Thoracic aorta (tissue), 2 donors: ENCODE data around the gene MCF2L2. TPM values are rescaled to one million over a fixed set of nuclear protein-coding genes. Genes with fewer than 3 reads are reported as not detected.
A peak's percentile ranks its signal among the peaks of the same experiment; 100 is the strongest.

ENCODE experiments used
- ATAC-seq: fragments of 150-250 bp; one replicate; pipeline ENCODE4 v1.8.0; 2017; ENCODE audit warnings: low read depth; ENCODE audit not compliant: insufficient number of reproducible peaks, low FRiP score
- DNase-seq: peaks from one replicate; pipeline ENCODE4 v3.0.0-alpha.2; 2020; ENCODE audit warnings: low spot score
- H3K27ac ChIP-seq, 2 donors: fragments of 200-600 bp; sonication (generic); 1 replicate in 1 of 2; 2 replicates in 1 of 2; pipeline ENCODE4 v1.5.1; 2016; ENCODE audit warnings: mild to moderate bottlenecking in 2 of 2, moderate library complexity in 2 of 2
- H3K27me3 ChIP-seq: fragments of 200-600 bp; sonication (generic); replicated peaks from 2 replicates; pipeline ENCODE4 v1.6.0; 2016; ENCODE audit warnings: mild to moderate bottlenecking; ENCODE audit not compliant: insufficient read depth
- H3K36me3 ChIP-seq: fragments of 200-600 bp; sonication (generic); one replicate; pipeline ENCODE4 v1.5.1; 2016
- H3K4me1 ChIP-seq, 2 donors: fragments of 200-600 bp; sonication (generic); 1 replicate in 1 of 2; 2 replicates in 1 of 2; pipeline versions ENCODE4 v1.5.1 to v1.6.0; 2016; ENCODE audit warnings: low read depth in 2 of 2, mild to moderate bottlenecking in 1 of 2; ENCODE audit not compliant: control insufficient read depth in 1 of 2
- H3K4me3 ChIP-seq: fragments of 200-600 bp; sonication (generic); 2 replicates; pipeline ENCODE4 v1.5.1; 2016; ENCODE audit warnings: mild to moderate bottlenecking
- H3K9me3 ChIP-seq: fragments of 200-600 bp; sonication (generic); 2 replicates; pipeline ENCODE4 v1.5.1; 2016
- CTCF ChIP-seq: fragments of 200-600 bp; sonication (generic); IDR thresholded peaks from one replicate; pipeline ENCODE4 v1.5.1; 2019; ENCODE audit warnings: antibody characterized with exemption
- total RNA-seq, 2 donors: library from RNA; depleted of rRNA; stranded (reverse); fragments of >200 nt; gene quantifications; one replicate each; pipeline versions ENCODE4 v1.1.0 to v1.2.3, GENCODE V29; 2016

The MCF2L2 gene
- total RNA-seq, 2 donors from 2014 or later, result 0.85 to 1.5 TPM

GRCh38 chr3:183307749-183308148 lies 120.7 kb downstream of the MCF2L2 start:
- TF ChIP-seq CTCF, result no peak
- no peak overlapping the region for H3K27ac ChIP-seq
- H3K9me3 ChIP-seq, result no peaks in the 10 kb centered on the region
- DNase-seq (no peak), ATAC-seq (no peak)
- no peak overlapping the region for H3K4me3 ChIP-seq
- H3K27me3 ChIP-seq, result no peaks in the 10 kb centered on the region
- H3K4me1 ChIP-seq, result peaks cover 0 to 5% of the 10 kb centered on the region in 2 donors
- no peaks in the 10 kb centered on the region for H3K36me3 ChIP-seq

GRCh38 chr3:183306798-183307671 lies 121.4 kb downstream of the MCF2L2 start:
- H3K4me1 ChIP-seq, result peaks cover 0 to 5% of the 10 kb centered on the region in 2 donors
- no peaks in the 10 kb centered on the region for H3K9me3 ChIP-seq
- H3K27ac ChIP-seq, result no peak overlapping the region
- DNase-seq (peak; percentile 18), ATAC-seq (peak; percentile 63)
- H3K27me3 ChIP-seq, result no peaks in the 10 kb centered on the region
- TF ChIP-seq CTCF, result no peak
- no peak overlapping the region for H3K4me3 ChIP-seq
- no peaks in the 10 kb centered on the region for H3K36me3 ChIP-seq

GRCh38 chr3:183303690-183304089 lies 124.7 kb downstream of the MCF2L2 start:
- ATAC-seq (no peak), DNase-seq (no peak)
- Histone ChIP-seq H3K4me3 (no peak overlapping the region), H3K36me3 (no peaks in the 10 kb centered on the region), H3K27me3 (no peaks in the 10 kb centered on the region), H3K4me1 (peaks cover 0 to 9% of the 10 kb centered on the region in 2 donors), H3K9me3 (no peaks in the 10 kb centered on the region), H3K27ac (no peak overlapping the region)
- no peak for TF ChIP-seq CTCF

GRCh38 chr3:183301937-183302580 lies 126.4 kb downstream of the MCF2L2 start:
- ATAC-seq, result no peak
- Histone ChIP-seq H3K27me3 (no peaks in the 10 kb centered on the region), H3K36me3 (no peaks in the 10 kb centered on the region)

More at GRCh38 chr3:183301937-183302580, 126.4 kb downstream of the MCF2L2 start:
- TF ChIP-seq CTCF, result no peak
- Histone ChIP-seq H3K27ac (no peak overlapping the region), H3K4me3 (no peak overlapping the region), H3K9me3 (no peaks in the 10 kb centered on the region), H3K4me1 (peaks cover 0 to 10% of the 10 kb centered on the region in 2 donors)
- no peak for DNase-seq
